ENCODE data around the gene FNDC3B.

DNA sequence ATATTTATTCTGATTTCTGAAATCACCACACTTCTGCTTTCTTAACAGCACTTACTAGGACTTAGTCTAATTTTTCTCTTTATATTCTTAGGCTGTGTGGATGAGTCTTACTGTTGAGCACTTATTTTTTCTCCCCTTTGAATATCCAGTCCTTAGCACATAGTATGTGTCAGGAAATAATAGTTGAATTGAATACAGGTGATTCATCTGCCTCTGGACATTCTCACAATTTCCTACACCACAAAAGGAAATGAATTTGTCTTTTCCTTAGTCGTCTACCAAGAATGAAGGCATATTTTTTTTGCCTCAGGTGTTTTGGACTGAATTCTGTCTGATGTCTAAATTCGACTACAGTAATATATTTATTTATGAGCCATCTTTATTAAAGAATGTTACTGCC lies 204.6 kb downstream of the FNDC3B start:
- TF ChIP-seq POLR2AphosphoS5 (IDR thresholded peaks at IDR 0.05), result no peak
- TF ChIP-seq, protein P1, sequence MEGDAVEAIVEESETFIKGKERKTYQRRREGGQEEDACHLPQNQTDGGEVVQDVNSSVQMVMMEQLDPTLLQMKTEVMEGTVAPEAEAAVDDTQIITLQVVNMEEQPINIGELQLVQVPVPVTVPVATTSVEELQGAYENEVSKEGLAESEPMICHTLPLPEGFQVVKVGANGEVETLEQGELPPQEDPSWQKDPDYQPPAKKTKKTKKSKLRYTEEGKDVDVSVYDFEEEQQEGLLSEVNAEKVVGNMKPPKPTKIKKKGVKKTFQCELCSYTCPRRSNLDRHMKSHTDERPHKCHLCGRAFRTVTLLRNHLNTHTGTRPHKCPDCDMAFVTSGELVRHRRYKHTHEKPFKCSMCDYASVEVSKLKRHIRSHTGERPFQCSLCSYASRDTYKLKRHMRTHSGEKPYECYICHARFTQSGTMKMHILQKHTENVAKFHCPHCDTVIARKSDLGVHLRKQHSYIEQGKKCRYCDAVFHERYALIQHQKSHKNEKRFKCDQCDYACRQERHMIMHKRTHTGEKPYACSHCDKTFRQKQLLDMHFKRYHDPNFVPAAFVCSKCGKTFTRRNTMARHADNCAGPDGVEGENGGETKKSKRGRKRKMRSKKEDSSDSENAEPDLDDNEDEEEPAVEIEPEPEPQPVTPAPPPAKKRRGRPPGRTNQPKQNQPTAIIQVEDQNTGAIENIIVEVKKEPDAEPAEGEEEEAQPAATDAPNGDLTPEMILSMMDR (IDR thresholded peaks at IDR 0.05), result no peak
- no peak for TF ChIP-seq POLR2A (IDR thresholded peaks at IDR 0.05; ENCODE audit: low read depth)
- no peak for TF ChIP-seq EP300 (IDR thresholded peaks at IDR 0.05)

All from esophagus muscularis mucosa (tissue), 4 donors.